Activated CD4-positive, alpha-beta T cell treated with anti-CD3 and anti-CD28 coated beads, Interleukin-2, Interleukin-4, amounts not matched to agents 100 ng/mL and 50 ng/mL, durations not matched to agents 16 hours and 8 hours (primary cell): ENCODE results near the gene ZMYM1.
"Not testable (repeated sequence)": the region's sequence is repeated elsewhere in the genome, so short reads cannot be mapped to it uniquely, and the experiment has no call there.

ENCODE experiments used
- DNase-seq: peaks from one replicate; pipeline ENCODE4 v3.0.0-alpha.2; 2020; ENCODE audit warnings: low spot score

The ZMYM1 gene

GRCh38 chr1:35079003-35079930 is at the start of gene ZMYM1:
Gene ZMYM1, plus strand, starts transcription at chr1:35079385. Its CDS starts 14,603 bp downstream, at chr1:35093988.
- DNase-seq = peak; percentile 91

DNA sequence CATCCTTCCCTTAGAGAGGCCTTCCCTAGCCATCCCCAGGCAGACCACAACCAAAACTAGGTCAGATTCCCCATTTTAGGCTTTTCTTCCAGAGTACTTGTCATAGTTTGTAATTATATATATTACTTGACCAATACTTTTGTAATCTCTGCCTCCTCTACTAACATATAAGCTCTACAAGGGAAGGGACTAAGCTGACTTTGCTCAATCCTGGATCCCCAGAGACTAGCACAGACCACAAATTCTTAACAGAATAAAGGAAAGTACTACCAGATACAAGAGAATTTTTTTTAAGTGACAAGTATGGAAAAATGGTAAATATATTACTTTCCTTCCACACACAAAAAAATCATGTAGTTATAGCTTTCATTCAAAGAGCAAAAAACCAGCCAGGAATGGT is 49.4 kb upstream of the ZMYM1 start:
- DNase-seq = no peak

- no peak for DNase-seq
These were observed 48.8 kb upstream of the ZMYM1 start for GRCh38 chr1:35030338-35030737.

DNA sequence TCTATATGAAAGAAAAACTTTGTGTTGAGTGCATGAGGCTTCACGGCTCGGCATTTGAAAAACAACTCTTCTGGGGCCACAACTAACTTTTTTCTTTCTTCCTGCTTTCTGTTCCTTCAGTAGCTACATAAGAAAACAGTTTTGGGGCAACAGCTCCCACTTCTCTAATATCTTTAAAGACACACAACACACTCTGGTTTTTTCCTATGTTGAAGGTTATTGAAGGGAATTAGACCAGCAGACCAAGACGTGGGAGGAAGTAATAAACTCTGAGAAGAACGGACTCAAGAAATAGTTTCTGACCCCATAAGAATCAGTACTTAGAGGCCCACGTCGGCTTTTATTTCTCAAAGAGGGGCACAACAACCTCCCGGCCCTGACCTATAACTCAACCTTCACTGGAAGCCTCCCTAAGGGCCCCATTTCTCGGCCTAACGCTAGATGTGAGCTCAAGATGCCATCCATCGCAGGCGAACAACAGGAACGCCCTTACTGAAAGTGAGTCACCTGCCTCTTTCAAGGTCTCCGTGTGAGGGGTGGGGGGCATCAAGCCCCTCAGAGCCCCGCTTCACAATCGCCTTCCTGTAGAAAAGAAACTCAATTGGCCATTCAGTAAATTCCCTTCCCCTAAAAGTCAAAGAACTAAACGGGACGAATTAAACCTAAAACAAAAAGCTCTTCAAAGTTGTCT is 48.3 kb upstream of the ZMYM1 start:
- DNase-seq = peak; percentile 22

GRCh38 chr1:35032384-35032739 is 46.8 kb upstream of the ZMYM1 start:
- DNase-seq = no peak

DNA sequence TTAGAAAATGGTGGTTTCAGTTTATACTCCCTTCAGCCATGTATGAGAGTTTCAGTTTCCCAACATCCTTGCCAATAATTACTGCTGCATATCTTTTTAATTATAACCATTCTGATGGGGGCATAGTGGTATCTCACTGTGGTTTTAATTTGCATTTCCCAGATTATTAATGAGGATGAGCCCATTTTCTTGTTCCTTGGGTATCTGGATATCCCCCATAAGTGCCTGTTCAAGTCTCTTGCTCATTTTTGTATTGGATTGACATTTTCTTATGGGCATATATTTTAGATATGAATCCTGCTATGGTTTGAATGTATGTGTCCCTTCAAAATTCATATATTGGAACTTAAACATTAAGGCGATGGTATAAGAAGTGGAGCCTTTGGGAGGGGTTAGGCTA is 45.8 kb upstream of the ZMYM1 start:
- no peak for DNase-seq

GRCh38 chr1:35036621-35037020 is 42.6 kb upstream of the ZMYM1 start:
- DNase-seq = no peak

DNA sequence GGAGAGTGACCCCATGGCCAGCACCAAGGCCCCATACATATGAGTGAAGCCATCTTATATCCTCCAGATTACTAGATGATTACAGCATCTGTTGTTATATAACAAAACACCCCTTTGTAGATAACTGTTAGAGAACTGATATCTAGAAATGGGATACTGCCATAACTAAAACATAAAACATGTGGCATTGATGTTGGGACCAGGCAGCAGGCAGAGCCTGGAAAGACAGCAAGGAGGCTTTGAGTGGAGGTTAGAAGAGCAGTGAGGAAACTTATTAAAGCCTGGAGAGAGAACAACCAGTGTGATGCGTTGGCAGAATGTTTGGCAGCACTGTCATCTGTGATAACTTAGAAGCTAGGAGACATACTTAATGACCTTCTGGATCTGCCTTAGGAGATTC is 42.0 kb upstream of the ZMYM1 start:
- no peak for DNase-seq

- DNase-seq = no peak
These were observed 40.5 kb upstream of the ZMYM1 start for GRCh38 chr1:35038723-35039122.

- no peak for DNase-seq
These were observed 35.7 kb upstream of the ZMYM1 start for GRCh38 chr1:35043498-35043897.

GRCh38 chr1:35044431-35044830 is 34.8 kb upstream of the ZMYM1 start:
- no peak for DNase-seq

- no peak for DNase-seq
These were observed 32.5 kb upstream of the ZMYM1 start for GRCh38 chr1:35046730-35047129.

DNA sequence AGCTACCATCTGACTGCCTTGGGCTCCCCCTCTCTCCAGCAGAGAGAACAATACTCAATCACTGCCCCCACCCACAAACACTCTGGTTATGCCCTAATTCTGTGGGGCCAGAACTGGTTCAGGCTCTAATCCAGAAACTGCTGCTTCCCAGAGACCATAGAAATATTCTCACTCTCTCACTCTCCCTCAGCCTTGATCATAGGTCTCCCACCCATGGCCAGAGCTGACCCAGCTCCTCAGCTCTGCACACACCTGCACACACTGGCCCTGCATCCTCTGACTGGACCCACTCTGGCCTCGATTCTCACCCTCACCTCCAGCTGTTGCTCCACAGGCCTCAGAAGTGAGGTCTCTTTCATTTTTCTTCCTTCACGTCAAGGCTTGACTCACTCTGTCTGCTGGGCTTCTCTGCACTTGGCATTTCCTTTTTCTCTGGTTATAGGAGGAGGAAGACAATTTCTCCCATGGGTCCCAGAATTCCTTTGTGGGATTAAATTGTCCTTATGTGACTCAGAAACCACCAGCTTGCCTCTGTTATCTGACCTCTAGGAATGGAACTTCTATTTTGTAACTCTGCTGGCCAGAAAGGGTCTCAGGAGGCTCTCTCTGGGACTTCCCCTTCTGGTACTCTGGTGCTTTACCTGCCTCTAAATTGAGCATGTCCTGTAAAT is 31.9 kb upstream of the ZMYM1 start:
- DNase-seq = no peak

DNA sequence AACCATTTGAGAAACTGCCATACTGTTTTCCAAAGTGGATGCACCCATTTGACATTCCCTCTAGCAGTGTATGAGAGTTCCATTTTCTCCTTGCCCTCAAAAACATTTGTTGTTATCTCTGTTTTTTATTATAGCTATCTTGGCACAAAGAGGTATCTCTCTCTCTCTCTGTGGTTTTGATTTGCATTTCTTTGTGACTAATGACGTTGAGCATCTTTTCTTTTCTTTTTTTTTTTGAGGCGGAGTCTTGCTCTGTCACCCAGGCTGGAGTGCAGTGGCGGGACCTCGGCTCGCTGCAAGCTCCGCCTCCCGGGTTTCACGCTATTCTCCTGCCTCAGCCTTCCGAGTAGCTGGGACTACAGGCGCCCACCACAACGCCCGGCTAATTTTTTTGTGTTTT is 30.1 kb upstream of the ZMYM1 start:
- no peak for DNase-seq

- DNase-seq = no peak
These were observed 25.8 kb upstream of the ZMYM1 start for GRCh38 chr1:35053433-35053832.

DNA sequence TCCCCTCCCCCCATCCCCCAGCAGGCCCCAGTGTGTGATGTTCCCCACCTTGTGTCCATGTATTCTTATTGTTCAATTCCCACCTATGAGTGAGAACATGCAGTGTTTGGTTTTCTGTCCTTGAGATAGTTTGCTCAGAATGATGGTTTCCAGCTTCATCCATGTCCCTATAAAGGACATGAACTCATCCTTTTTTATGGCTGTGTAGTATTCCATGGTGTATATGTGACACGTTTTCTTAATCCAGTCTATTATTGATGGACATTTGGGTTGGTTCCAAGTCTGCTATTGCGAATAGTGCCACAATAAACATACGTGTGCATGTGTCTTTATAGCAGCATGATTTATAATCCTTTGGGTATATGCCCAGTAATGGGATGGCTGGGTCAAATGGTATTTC is 24.9 kb upstream of the ZMYM1 start:
- DNase-seq = not testable (repeated sequence)

DNA sequence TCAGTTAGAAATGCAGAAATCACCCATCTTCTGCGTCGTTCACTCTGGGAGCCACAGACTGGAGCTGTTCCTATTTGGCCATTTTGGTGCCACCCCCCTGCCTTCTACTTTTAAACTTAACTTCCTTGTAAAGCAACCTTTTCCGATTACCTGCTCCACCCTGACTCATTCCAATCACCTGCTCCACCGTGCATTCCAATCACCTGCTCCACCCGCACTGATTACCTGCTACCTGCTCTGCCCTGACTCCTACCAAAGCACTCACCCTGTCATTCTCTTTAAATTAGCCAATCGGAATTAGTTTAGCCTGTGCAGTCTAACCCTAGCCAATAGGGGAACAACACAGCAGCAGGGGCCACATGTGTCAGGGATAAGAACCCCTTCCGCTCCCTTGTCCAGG is 20.9 kb upstream of the ZMYM1 start:
- not testable (repeated sequence) for DNase-seq

DNA sequence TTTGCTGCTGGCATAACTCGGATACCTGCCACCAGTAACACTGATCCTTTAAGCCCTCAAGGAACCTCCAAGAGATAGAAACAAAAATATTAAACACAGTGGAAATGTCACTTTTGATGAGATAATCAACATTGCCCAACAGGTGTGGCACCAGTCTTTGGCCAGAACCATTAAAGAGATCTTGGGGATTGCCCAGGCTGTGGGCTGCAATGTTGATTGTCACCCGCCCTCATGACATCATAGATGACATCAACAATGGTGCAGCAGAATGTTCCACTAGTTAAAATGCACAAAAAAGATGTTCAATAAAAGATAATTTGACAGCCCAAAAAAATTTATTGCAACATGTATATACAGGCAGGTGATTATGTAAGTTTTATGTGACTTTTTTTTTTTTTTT is 20.2 kb upstream of the ZMYM1 start:
- DNase-seq = no peak

- no peak for DNase-seq
These were observed 16.5 kb upstream of the ZMYM1 start for GRCh38 chr1:35062518-35063196.

GRCh38 chr1:35064265-35064664 is 14.9 kb upstream of the ZMYM1 start:
- DNase-seq = no peak

- no peak for DNase-seq
These were observed 9.4 kb upstream of the ZMYM1 start for GRCh38 chr1:35069746-35070145.

DNA sequence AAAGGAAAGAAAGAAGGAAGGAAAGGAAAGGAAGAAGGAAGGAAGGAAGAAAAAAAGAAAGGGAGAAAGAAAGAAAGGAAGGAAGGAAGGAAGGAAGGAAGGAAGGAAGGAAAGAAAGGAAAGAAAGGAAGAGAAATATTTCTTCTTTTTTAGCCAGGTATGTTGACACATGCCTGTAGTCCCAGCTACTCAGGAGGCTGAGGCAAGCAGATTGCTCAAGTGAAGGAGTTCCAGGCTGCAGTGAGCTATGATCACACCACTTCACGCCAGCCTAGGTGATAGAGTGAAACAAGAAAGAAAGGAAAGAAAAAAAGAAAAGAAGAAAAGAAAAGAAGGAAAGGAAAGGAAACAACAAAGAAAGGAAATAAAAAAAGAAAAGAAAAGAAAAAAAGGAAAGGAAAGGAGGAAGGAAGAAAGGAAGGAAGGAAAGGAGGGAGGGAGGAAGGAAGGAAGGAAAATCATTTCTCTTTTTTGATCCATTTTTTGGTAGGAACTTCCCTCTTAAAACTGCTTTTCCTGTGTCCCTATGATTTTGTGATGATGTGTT is 5.8 kb upstream of the ZMYM1 start:
- no peak for DNase-seq
